MM.1S (cell line): ENCODE measurements around the gene MEDAG.

Experiments used
- DNase-seq: peaks from one replicate; pipeline ENCODE4 v3.0.0-alpha.2; 2015
- H2AFZ ChIP-seq: fragments of 300-600 bp; sonication (generic); 2 replicates; pipeline ENCODE4 v1.6.0; 2016; ENCODE audit warnings: antibody characterized with exemption, low read length
- H3F3A ChIP-seq: fragments of 300-600 bp; sonication (generic); 2 replicates; pipeline ENCODE4 v1.6.1; 2016; ENCODE audit warnings: mild to moderate bottlenecking, antibody characterized with exemption, low read length, moderate library complexity, mixed read lengths; ENCODE audit not compliant: insufficient read depth
- H3K27ac ChIP-seq: fragments of 300-600 bp; sonication (generic); 2 replicates; pipeline ENCODE4 v1.5.1; 2016; ENCODE audit warnings: mild to moderate bottlenecking, low read length
- H3K27me3 ChIP-seq: fragments of 300-600 bp; sonication (generic); replicated peaks from 2 replicates; pipeline ENCODE4 v1.6.0; 2016; ENCODE audit warnings: low read length; ENCODE audit not compliant: insufficient read depth
- H3K36me3 ChIP-seq: fragments of 300-600 bp; sonication (generic); replicated peaks from 2 replicates; pipeline ENCODE4 v1.6.1; 2016; ENCODE audit warnings: mild to moderate bottlenecking, low read length, mixed read lengths; ENCODE audit not compliant: insufficient read depth
- H3K4me1 ChIP-seq: fragments of 300-600 bp; sonication (generic); 2 replicates; pipeline ENCODE4 v1.6.1; 2016; ENCODE audit warnings: low read length, mixed read lengths
- H3K4me2 ChIP-seq: fragments of 300-600 bp; sonication (generic); 2 replicates; pipeline ENCODE4 v1.6.0; 2016; ENCODE audit warnings: low read depth, low read length
- H3K4me3 ChIP-seq: fragments of 300-600 bp; sonication (generic); 2 replicates; pipeline ENCODE4 v1.5.1; 2016; ENCODE audit warnings: low read length, mixed read lengths
- H3K79me2 ChIP-seq: fragments of 300-600 bp; sonication (generic); 2 replicates; pipeline ENCODE4 v1.6.1; 2016; ENCODE audit warnings: mixed run types, low read length, mixed read lengths
- H3K9ac ChIP-seq: fragments of 300-600 bp; sonication (generic); 2 replicates; pipeline ENCODE4 v1.6.1; 2016; ENCODE audit warnings: low read length, mixed read lengths
- H3K9me2 ChIP-seq: fragments of 300-600 bp; sonication (generic); replicated peaks from 2 replicates; pipeline ENCODE4 v1.6.1; 2016; ENCODE audit warnings: mild to moderate bottlenecking, low read length, mixed read lengths; ENCODE audit not compliant: insufficient read depth
- H3K9me3 ChIP-seq: fragments of 300-600 bp; sonication (generic); replicated peaks from 2 replicates; pipeline ENCODE4 v1.6.1; 2016; ENCODE audit warnings: mild to moderate bottlenecking, low read length, mixed read lengths; ENCODE audit not compliant: insufficient read depth
- H4K20me1 ChIP-seq: fragments of 300-600 bp; sonication (generic); 2 replicates; pipeline ENCODE4 v1.6.1; 2016; ENCODE audit warnings: mild to moderate bottlenecking, low read length, moderate library complexity, mixed read lengths; ENCODE audit not compliant: insufficient read depth
- EZH2 ChIP-seq: fragments of 300-600 bp; sonication (generic); optimal IDR thresholded peaks from 2 replicates; pipeline ENCODE3; 2017; ENCODE audit warnings: low read depth, mild to moderate bottlenecking, antibody characterized with exemption, low read length, mixed read lengths
- EZH2phosphoT487 ChIP-seq: fragments of 300-600 bp; sonication (generic); IDR thresholded peaks from 2 replicates; pipeline ENCODE4 v1.6.1; 2018; ENCODE audit warnings: antibody characterized with exemption, low read length
- TF ChIP-seq, protein P1 (sequence below): fragments of 300-600 bp; sonication (generic); IDR thresholded peaks from 2 replicates; pipeline ENCODE4 v1.5.1; 2016; ENCODE audit warnings: antibody characterized with exemption, low read length, mixed read lengths

The MEDAG gene

DNA sequence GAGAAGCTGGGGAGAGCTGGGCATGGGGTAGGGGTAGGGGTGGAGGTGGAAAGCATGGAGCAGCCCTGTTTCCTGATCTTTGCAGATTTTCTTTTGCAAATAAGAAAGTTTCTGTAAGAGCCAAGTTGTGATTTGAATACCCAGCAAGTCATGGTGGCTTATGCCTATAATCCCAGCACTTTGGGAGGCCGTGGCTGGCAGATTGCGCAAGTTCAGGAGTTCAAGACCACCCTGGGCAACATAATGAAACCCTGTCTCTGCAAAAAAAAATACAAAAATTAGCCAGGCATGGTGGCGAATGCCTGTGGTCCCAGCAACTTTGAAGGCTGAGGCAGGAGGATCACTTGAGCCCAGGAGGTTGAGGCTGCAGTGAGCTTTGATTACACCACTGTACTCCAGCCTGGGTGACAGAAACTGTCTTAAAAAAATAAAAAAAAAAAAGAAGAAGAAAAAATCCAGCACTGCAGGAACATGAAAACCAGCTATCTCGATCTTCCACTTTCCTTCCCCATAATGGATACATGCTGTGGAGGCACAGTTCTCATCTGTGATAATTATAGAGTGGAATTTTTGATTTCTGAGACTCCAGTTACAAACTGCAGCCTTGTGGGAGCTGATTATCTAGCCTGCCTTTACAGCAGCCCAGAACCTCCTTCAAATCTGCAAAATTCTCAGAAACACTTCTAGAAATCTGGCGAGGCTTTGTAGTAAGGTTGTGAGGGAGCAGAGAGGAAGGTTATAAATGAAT is 14.3 kb downstream of the MEDAG start:
- H3K36me3 ChIP-seq: no peaks in the 10 kb centered on the region
- H3K4me1 ChIP-seq: no peaks in the 10 kb centered on the region
- H3K9me3 ChIP-seq: no peaks in the 10 kb centered on the region
- H3K4me3 ChIP-seq: no peak overlapping the region
- TF ChIP-seq EZH2: no peak
- no peak for TF ChIP-seq EZH2phosphoT487
- TF ChIP-seq, protein P1, sequence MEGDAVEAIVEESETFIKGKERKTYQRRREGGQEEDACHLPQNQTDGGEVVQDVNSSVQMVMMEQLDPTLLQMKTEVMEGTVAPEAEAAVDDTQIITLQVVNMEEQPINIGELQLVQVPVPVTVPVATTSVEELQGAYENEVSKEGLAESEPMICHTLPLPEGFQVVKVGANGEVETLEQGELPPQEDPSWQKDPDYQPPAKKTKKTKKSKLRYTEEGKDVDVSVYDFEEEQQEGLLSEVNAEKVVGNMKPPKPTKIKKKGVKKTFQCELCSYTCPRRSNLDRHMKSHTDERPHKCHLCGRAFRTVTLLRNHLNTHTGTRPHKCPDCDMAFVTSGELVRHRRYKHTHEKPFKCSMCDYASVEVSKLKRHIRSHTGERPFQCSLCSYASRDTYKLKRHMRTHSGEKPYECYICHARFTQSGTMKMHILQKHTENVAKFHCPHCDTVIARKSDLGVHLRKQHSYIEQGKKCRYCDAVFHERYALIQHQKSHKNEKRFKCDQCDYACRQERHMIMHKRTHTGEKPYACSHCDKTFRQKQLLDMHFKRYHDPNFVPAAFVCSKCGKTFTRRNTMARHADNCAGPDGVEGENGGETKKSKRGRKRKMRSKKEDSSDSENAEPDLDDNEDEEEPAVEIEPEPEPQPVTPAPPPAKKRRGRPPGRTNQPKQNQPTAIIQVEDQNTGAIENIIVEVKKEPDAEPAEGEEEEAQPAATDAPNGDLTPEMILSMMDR: no peak
- H3K9me2 ChIP-seq: no peaks in the 10 kb centered on the region
- H3K79me2 ChIP-seq: no peaks in the 10 kb centered on the region
- H2AFZ ChIP-seq: no peak overlapping the region
- H3K27me3 ChIP-seq: no peaks in the 10 kb centered on the region
- no peaks in the 10 kb centered on the region for H3F3A ChIP-seq
- H3K4me2 ChIP-seq: no peak overlapping the region
- H3K27ac ChIP-seq: no peak overlapping the region
- H4K20me1 ChIP-seq: no peaks in the 10 kb centered on the region
- no peak overlapping the region for H3K9ac ChIP-seq
- DNase-seq: no peak

DNA sequence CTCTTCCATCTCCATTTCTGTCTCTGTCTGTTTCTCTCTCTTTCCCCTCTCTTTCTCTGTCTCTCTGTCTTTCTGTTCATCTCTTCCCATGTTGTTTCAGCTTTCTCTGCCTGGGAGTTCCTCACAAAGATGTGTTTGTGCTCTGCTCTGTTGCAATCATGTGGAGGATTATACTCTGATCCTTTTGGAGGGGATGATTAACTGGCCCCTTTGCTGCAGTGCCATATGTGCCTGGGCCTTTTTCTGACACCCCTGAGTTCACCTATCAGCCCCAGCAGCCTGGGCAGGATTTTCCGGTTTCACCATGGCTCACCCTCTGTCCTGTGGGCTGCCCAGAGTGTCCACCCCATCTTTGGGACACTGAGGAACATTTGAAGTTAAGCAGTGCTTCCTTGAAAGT is 17.3 kb downstream of the MEDAG start:
- no peaks in the 10 kb centered on the region for H3K36me3 ChIP-seq
- H2AFZ ChIP-seq: no peak overlapping the region
- H3K9ac ChIP-seq: no peak overlapping the region
- DNase-seq: no peak
- no peaks in the 10 kb centered on the region for H3K9me2 ChIP-seq
- no peaks in the 10 kb centered on the region for H3K79me2 ChIP-seq
- no peaks in the 10 kb centered on the region for H3K4me1 ChIP-seq
- no peak overlapping the region for H3K27ac ChIP-seq
- no peaks in the 10 kb centered on the region for H3K27me3 ChIP-seq
- H3F3A ChIP-seq: no peaks in the 10 kb centered on the region
- no peak overlapping the region for H3K4me3 ChIP-seq
- H3K9me3 ChIP-seq: no peaks in the 10 kb centered on the region
- no peak for TF ChIP-seq EZH2
- TF ChIP-seq, protein P1: no peak
- TF ChIP-seq EZH2phosphoT487: no peak
- H3K4me2 ChIP-seq: no peak overlapping the region
- H4K20me1 ChIP-seq: no peaks in the 10 kb centered on the region

DNA sequence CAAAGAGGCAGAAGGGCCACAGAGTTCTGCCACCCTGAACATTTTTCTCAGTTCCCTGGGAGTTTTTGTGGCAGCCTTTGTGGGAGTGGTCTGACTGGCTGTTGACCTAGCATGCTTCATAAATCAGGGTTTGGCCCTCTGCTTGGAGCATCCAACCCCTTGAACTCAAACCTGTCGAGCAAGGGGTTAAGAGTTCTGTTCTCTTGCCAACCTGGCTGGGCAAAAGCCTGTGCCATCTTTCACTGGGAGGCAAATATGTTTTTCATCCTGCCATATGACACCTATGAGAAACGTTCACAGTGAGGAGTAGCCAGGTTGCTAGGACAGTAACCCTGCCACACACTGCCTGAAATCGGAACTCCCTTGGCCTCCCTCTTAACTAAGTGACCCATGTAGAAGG is 18.6 kb downstream of the MEDAG start:
- no peaks in the 10 kb centered on the region for H3K79me2 ChIP-seq
- no peaks in the 10 kb centered on the region for H3K9me2 ChIP-seq
- no peak overlapping the region for H3K4me2 ChIP-seq
- no peak overlapping the region for H3K9ac ChIP-seq
- no peak overlapping the region for H2AFZ ChIP-seq
- no peaks in the 10 kb centered on the region for H3K9me3 ChIP-seq
- no peaks in the 10 kb centered on the region for H3K4me1 ChIP-seq
- H3K27me3 ChIP-seq: no peaks in the 10 kb centered on the region
- no peak overlapping the region for H3K27ac ChIP-seq
- DNase-seq: no peak
- H3F3A ChIP-seq: no peaks in the 10 kb centered on the region
- no peak overlapping the region for H3K4me3 ChIP-seq
- no peak for TF ChIP-seq EZH2phosphoT487
- no peak for TF ChIP-seq EZH2
- TF ChIP-seq, protein P1: no peak
- H3K36me3 ChIP-seq: no peaks in the 10 kb centered on the region
- H4K20me1 ChIP-seq: no peaks in the 10 kb centered on the region
